ENCODE data around the gene ABHD12B.
"Not testable (repeated sequence)": the region's sequence is repeated elsewhere in the genome, so short reads cannot be mapped to it uniquely, and the experiment has no call there.

Gene ABHD12B

GRCh38 chr14:50839691-50840090, 32.2 kb upstream of the ABHD12B start:
- no peak for DNase-seq (ENCODE audit: low read depth)

DNA sequence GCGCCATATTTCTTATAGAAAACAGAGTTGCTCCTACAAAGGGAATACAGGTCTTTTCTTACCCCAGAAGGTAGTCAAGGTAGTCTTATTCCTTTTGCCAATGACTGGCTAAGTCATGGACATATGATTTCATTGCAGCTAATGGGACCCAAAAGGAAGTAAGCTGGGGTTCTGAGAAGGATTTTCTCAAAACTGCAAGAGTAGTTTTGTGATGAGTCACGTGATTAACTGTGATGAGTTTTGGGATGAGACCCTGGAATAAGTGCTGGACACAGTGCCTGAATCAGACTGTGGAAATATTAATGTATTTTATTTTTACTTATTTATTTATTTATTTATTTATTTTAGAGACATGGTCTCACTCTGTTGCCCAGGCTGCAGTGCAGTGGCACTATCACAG, 27.5 kb upstream of the ABHD12B start:
- DNase-seq (ENCODE audit: low read depth), result no peak

DNA sequence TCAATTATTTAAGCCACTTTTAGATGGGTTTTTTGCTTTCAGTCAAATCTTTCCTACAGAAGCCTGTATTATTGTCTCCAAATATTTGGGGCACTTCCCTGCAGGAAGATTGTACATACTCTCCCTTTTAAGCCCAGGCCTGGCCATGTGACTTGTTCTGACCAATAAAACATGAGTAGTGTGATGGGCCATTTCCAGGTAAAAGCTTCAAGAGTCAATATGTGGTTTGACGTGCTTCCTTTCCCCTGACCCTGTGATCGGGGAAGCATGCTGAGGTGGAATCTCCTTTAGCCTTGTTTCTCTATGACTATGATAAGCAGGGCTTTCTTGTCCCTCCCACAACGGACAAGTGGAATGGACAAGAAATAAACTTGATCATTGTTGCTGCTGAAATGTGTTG, 26.7 kb upstream of the ABHD12B start:
- DNase-seq (ENCODE audit: low read depth), result no peak

GRCh38 chr14:50846226-50846880, 25.5 kb upstream of the ABHD12B start:
- DNase-seq (ENCODE audit: low read depth), result no peak

DNA sequence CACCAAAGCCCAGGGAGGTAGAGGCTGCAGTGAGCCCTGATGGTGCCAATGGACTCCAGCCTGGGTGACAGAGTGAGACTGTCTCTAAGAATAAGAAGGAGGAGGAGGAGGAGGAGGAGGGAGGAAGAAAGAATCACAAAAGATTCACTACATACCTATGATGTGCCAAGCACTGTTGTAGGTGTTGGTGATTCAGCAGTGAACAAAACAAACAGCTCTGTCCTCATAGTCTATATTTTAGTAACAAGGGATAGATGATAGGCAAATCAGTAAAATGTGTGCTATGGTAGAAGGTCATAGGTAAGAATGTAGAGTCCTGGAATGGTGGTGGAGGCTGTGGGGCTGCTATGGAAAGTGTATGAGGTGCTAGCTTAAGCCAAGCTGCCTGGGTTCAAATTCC, 18.0 kb upstream of the ABHD12B start:
- no peak for DNase-seq (ENCODE audit: low read depth)

GRCh38 chr14:50854521-50854920, 17.3 kb upstream of the ABHD12B start:
- DNase-seq (ENCODE audit: low read depth), result no peak

- DNase-seq (ENCODE audit: low read depth), result no peak
Observed at GRCh38 chr14:50855558-50855957, 16.3 kb upstream of the ABHD12B start.

DNA sequence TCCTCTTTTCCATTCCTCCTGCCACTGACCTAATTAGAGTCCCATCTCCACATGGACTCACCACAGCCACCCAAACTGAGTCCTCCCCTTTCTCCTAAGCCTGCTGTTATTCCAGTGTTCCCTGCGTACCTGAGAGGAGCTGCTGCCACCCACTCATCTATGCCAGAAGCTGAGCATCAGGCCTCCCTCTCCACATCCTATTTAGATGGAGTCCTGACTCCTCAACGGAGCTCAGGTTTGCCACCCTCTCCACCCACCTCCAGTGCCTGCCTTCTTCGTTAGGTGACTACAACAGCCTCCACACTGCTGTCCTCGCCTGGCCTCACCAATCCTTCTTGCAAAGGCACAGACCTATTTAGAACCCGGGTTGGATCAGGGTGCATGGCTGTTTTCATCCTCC, 15.2 kb upstream of the ABHD12B start:
- DNase-seq (ENCODE audit: low read depth), result no peak

GRCh38 chr14:50859296-50859624, 12.6 kb upstream of the ABHD12B start:
- no peak for DNase-seq (ENCODE audit: low read depth)

GRCh38 chr14:50860478-50861086, 11.3 kb upstream of the ABHD12B start:
- peak; percentile 80 for DNase-seq (ENCODE audit: low read depth)

DNA sequence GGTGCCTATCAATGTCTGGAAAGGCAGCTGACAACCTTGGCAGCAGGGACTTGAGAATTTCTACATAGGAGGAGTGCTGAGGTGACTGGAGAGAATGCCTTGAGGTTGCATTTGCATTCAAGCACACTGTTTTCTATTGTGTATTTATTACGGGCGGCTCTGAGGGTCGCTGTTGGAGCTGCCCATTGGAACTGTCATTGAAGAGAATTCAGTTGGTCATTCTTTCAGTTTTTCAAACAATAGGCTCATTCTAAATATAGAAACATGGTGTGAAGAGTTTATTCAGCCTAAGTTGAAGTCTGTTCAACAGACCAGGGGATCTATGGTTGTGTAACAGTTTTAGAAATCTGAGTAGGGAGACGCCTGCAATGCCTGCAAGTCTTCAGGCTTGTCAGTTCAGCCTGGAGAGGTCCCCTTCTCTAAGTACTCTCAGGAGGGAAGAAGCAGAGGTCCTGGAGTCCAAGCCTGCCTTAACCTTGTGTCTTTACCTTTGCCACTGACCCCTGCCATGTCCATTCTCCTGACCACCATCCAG, 9.8 kb upstream of the ABHD12B start:
- no peak for DNase-seq (ENCODE audit: low read depth)

DNA sequence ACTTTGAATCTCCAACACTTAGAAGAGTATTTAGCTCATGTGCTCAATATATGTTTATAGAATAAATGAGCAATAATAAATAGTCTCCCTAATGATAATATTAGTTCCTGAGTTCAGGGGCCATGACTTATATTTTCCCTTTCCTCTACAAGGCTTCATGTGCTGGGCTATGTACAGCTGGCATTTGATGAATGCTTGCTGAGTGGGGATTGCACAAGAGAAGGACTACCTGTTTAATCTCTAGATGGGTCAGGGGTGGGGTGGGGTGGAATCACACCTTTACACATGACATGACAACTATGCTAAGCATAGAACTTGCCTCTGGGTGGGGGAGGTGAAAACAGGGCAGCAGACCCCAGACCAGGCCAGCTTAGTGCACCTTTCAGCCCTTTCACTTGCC, 7.6 kb upstream of the ABHD12B start:
- DNase-seq (ENCODE audit: low read depth), result no peak

DNA sequence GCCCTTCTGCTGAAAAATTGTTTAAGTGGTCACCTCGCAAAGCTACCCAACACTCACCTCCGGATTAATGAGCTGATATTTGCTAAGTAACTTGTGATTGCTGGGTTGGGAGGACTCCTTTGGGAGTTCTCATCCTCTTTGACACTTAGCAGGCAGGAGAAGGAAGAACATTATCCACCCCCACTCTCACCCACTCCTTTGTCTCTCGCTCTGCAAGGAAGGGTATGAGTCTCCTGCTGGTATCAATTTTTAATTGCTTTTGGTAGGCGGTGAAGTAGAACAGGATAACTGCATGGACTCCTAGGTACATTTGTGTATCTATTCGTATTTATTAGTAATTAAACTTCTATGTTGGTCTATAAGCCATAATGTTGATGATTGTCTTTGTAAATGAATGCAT, 6.9 kb upstream of the ABHD12B start:
- no peak for DNase-seq (ENCODE audit: low read depth)

- DNase-seq (ENCODE audit: low read depth), result no peak
Observed at GRCh38 chr14:50865391-50866076, 6.3 kb upstream of the ABHD12B start.

DNA sequence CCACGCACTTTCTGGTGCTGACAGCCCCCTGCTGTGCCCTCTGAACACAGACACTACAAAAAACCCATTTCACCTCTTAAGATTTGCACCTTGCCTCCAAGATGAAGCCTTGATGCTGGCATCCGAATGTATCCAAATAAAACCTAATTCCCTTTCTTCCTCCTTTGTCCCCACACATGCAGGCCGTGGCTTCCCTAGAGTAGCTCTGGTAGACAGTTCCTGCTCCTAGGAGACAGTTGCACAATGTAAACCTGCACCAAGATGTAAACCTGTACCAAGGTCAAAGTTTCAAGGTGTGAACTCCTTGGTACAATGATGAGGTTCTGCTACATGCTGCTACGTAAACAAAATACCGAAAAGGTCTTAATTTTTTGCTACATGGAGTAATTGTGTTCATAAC, 625 bp upstream of the ABHD12B start:
- no peak for DNase-seq (ENCODE audit: low read depth)

- DNase-seq (ENCODE audit: low read depth), result no peak
Observed at GRCh38 chr14:50874757-50875156, 2.9 kb downstream of the ABHD12B start.

- DNase-seq (ENCODE audit: low read depth), result peak; percentile 17
Observed at GRCh38 chr14:50875359-50876070, 3.7 kb downstream of the ABHD12B start.

DNA sequence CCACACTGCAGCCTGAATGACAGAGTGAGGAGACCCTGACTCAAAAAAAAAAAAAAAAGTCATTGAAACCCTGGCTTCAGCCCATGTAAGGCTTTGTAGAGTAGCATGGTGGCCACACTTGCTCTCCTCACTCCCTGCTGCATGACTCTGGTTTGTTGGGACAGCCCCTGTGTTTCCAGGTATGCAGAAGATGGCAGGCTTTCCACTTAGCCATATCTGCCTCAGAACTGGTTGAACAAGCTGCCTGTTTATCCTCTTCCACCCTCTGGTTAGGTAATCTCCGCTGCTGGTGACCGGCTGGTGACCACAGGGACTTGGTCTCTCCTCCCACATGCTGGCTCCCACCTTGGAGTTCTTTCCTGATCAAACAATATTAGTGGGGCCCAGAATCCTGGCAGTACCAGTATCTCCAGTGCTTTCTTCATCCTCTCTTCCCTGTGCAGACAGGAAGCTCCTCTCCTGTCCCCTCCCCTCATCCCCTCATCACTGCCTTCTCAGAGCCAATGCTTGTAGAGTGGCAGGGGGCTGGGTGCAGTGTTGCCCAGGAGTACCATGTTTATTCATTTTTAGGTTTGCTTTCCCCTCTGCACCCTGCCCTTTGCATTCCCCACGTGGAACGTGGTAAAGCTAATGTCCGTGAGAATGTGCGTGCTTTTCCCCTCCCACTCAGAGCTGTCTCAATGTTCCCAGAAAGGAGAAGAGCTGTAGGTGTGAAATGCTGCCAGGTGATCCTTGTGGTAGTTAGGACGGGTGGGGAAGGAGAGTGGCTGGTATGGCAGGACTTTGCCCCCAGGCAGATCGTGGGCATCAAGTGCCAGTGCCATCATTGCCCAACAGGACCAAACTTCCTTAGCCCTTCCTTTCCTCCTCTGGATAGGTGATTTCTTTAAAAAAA, 11.3 kb downstream of the ABHD12B start:
- DNase-seq (ENCODE audit: low read depth), result no peak

DNA sequence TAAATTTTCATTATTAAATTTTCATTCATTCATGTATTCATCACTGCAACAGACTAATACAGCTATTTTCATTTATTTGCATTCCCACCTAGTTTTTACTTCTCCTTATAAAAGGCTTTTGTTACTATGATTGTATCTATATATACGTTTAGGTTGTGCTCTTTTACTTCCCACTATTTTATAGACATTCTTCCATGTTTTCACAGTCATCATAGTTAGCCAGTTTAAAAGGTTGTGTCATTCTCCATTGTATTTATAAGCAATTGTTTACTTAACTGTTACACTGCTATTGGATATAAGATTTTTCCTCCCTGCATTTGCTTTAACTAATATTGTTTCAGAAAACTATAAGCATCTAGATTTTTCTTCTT, 12.0 kb downstream of the ABHD12B start:
- DNase-seq (ENCODE audit: low read depth), result no peak

DNA sequence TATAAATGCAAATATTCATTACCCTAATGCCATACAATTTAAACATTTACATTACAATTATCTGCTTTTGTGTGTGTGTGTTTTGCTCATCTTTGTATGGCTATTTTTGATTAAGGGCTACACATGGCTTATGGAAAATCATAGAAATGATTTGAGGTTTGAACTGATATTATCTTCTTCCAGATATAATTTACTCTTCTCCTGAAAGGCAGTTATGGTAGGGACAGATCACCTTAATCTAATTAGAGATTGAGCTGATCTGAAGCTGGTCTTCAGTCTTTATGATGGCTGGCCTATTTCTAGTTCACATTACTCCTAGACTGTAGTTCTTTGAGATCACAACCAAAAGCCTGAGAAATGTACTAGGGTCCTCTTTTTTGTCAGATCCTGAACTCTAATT, 15.6 kb downstream of the ABHD12B start:
- DNase-seq (ENCODE audit: low read depth), result no peak

- no peak for DNase-seq (ENCODE audit: low read depth)
Observed at GRCh38 chr14:50892255-50892654, 20.4 kb downstream of the ABHD12B start.

DNA sequence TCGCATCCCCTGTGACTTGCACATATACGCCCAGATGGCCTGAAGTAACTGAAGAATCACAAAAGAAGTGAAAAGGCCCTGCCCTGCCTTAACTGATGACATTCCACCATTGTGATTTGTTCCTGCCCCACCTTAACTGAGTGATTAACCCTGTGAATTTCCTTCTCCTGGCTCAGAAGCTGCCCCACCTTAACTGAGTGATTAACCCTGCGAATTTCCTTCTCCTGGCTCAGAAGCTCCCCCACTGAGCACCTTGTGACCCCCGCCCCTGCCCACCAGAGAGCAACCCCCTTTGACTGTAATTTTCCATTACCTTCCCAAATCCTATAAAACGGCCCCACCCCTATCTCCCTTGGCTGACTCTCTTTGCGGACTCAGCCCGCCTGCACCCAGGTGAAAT, 24.6 kb downstream of the ABHD12B start:
- not testable (repeated sequence) for DNase-seq (ENCODE audit: low read depth)
